Lung microvascular endothelial cell (primary cell): ENCODE data around the gene UCP2. TPM values are rescaled to one million over a fixed set of nuclear protein-coding genes. Genes with fewer than 3 reads are reported as not detected.
"Not testable (repeated sequence)": the region's sequence is repeated elsewhere in the genome, so short reads cannot be mapped to it uniquely, and the experiment has no call there.

Experiments used
- DNase-seq, 2 donors: peaks; one replicate each; pipeline versions ENCODE4 v3.0.0 to v3.0.0-alpha.2; 2010; ENCODE audit warnings: low read depth in 2 of 2
- total RNA-seq: library from RNA; depleted of rRNA; stranded (reverse); fragments of >200 nt; gene quantifications from 2 replicates; pipeline ENCODE4 v1.2.1, GENCODE V29; 2014

The UCP2 gene
- total RNA-seq, 1 donor from 2014 or later = 2.2 TPM

GRCh38 chr11:73946798-73947458 is 35.7 kb downstream of the UCP2 start:
- no peak for DNase-seq

GRCh38 chr11:73945396-73945795 is 37.2 kb downstream of the UCP2 start:
- no peak for DNase-seq

GRCh38 chr11:73944901-73945300 is 37.7 kb downstream of the UCP2 start:
- peak in 1 of 2 donors; percentile 11 for DNase-seq

- no peak for DNase-seq
These were observed 38.6 kb downstream of the UCP2 start for GRCh38 chr11:73944085-73944484.

GRCh38 chr11:73942010-73942409 is 40.6 kb downstream of the UCP2 start:
- DNase-seq = peak; percentile 60 to 78

GRCh38 chr11:73940801-73941570 is 41.7 kb downstream of the UCP2 start:
- peak in 1 of 2 donors; percentile 52 for DNase-seq

- no peak for DNase-seq
These were observed 43.5 kb downstream of the UCP2 start for GRCh38 chr11:73939096-73939495.

- DNase-seq = not testable (repeated sequence)
These were observed 46.6 kb downstream of the UCP2 start for GRCh38 chr11:73936047-73936446.

- no peak for DNase-seq
These were observed 49.9 kb downstream of the UCP2 start for GRCh38 chr11:73932781-73933180.

GRCh38 chr11:73931951-73932350 is 50.7 kb downstream of the UCP2 start:
- no peak for DNase-seq

- DNase-seq = peak; percentile 24 to 87
These were observed 51.5 kb downstream of the UCP2 start for GRCh38 chr11:73931039-73931645.

GRCh38 chr11:73929388-73929787 is 53.3 kb downstream of the UCP2 start:
- no peak for DNase-seq

Other genes starting within 250 kb of the UCP2 start
- gene RAB6A, start 221.8 kb downstream of the UCP2 start, total RNA-seq = 70.2 and 101 TPM in 2 replicates
- 26.0 and 33.1 TPM in 2 replicates for gene MRPL48, start 195.0 kb downstream of the UCP2 start, total RNA-seq
- 42.9 and 59.1 TPM in 2 replicates for gene COA4, start 106.0 kb downstream of the UCP2 start, total RNA-seq
- 2.2 and 2.8 TPM in 2 replicates for gene PAAF1, start 105.8 kb downstream of the UCP2 start, total RNA-seq
- not detected in 2 replicates for gene DNAJB13, start 31.8 kb downstream of the UCP2 start, total RNA-seq
- gene UCP3, start 26.2 kb upstream of the UCP2 start, total RNA-seq = 0.22 and 0.40 TPM in 2 replicates
- 6.8 and 10.7 TPM in 2 replicates for gene C2CD3, start 188.2 kb upstream of the UCP2 start, total RNA-seq
- gene PPME1, start 188.4 kb upstream of the UCP2 start, total RNA-seq = 18.3 and 25.6 TPM in 2 replicates